Caco-2 (cell line): ENCODE measurements around the gene PLCB1. TPM values are rescaled to one million over a fixed set of nuclear protein-coding genes. Genes with fewer than 3 reads are reported as not detected.

Source experiments
- BruUV-seq: library from RNA; stranded (reverse); fragments of 400-500 nt; replicated peaks from 2 replicates; lab custom pipeline; 2021; lab: Mats Ljungman, UMichigan
- CTCF ChIA-PET: fragments of 300-600 bp; sonication (Branson Sonifier 250); formaldehyde crosslinking; loops from one replicate; lab custom pipeline; 2022; ENCODE audit warnings: antibody characterized with exemption; lab: Charles Lee
- POLR2A ChIA-PET: fragments of 300-600 bp; sonication (Branson Sonifier 250); formaldehyde crosslinking; loops from one replicate; lab custom pipeline; 2022; ENCODE audit warnings: antibody characterized with exemption; lab: Charles Lee
- DNase-seq, 2 experiments: peaks; one replicate each; pipeline versions ENCODE4 v3.0.0 to v3.0.0-alpha.2; 2020 to 2022
- H3K27me3 ChIP-seq: replicated peaks from 2 replicates; pipeline ENCODE4 v1.6.0; 2011; ENCODE audit warnings: low read length; ENCODE audit not compliant: control insufficient read depth, insufficient read depth
- H3K36me3 ChIP-seq: 2 replicates; pipeline ENCODE4 v1.5.1; 2011; ENCODE audit warnings: low read length; ENCODE audit not compliant: control insufficient read depth, insufficient read depth
- H3K4me1 ChIP-seq: fragments of 250-450 bp; sonication (Bioruptor Pico); 2 replicates; pipeline ENCODE4 v1.5.1; 2020; ENCODE audit warnings: mild to moderate bottlenecking
- H3K4me3 ChIP-seq: 2 replicates; pipeline ENCODE4 v1.5.1; 2011; ENCODE audit warnings: low read depth, mild to moderate bottlenecking, control low read depth, low read length
- H3K9me3 ChIP-seq: fragments of 250-450 bp; sonication (Bioruptor Pico); 2 replicates; pipeline ENCODE4 v1.5.1; 2020; ENCODE audit warnings: mild to moderate bottlenecking, moderate library complexity
- H3K27ac Mint-ChIP-seq: one replicate; pipeline ENCODE4 v1.8.0; 2022; ENCODE audit warnings: mixed read lengths; ENCODE audit not compliant: unreplicated experiment
- H3K27me3 Mint-ChIP-seq: one replicate; pipeline ENCODE4 v1.8.0; 2022; ENCODE audit warnings: mixed read lengths; ENCODE audit not compliant: insufficient read depth, unreplicated experiment
- H3K36me3 Mint-ChIP-seq: one replicate; pipeline ENCODE4 v1.8.0; 2022; ENCODE audit warnings: mild to moderate bottlenecking, mixed read lengths; ENCODE audit not compliant: insufficient read depth, unreplicated experiment
- H3K4me1 Mint-ChIP-seq: one replicate; pipeline ENCODE4 v1.8.0; 2022; ENCODE audit warnings: low read depth, mixed read lengths; ENCODE audit not compliant: unreplicated experiment
- H3K4me3 Mint-ChIP-seq: one replicate; pipeline ENCODE4 v1.8.0; 2022; ENCODE audit warnings: mild to moderate bottlenecking, moderate library complexity, mixed read lengths; ENCODE audit not compliant: unreplicated experiment
- H3K9me3 Mint-ChIP-seq: one replicate; pipeline ENCODE4 v1.8.0; 2022; ENCODE audit warnings: mixed read lengths; ENCODE audit not compliant: unreplicated experiment
- CTCF ChIP-seq, 2 experiments: fragments of 200-600 bp in 1 of 2; IDR thresholded peaks; 1 replicate in 1 of 2; 2 replicates in 1 of 2; pipeline versions ENCODE4 v1.5.1 to v1.8.0; 2011 to 2022; ENCODE audit warnings: antibody characterized with exemption in 1 of 2, control low read depth in 1 of 2, inconsistent platforms in 1 of 2, low read depth in 1 of 2, low read length in 1 of 2, mild to moderate bottlenecking in 1 of 2, moderate library complexity in 1 of 2; ENCODE audit not compliant: insufficient read depth in 1 of 2, severe bottlenecking in 1 of 2, unreplicated experiment in 1 of 2
- intact Hi-C: fragments of 100-400 bp; cut with micrococcal nuclease; formaldehyde crosslinking; loops from one replicate; pipeline ENCODE4 v1.10.0; 2022; ENCODE audit not compliant: unreplicated experiment
- total RNA-seq: library from RNA; stranded (reverse); gene quantifications from 2 replicates; pipeline ENCODE4 v1.2.3, GENCODE V29; 2022

PLCB1 gene
- total RNA-seq, 1 experiment from 2014 or later: 105 TPM

- H3K4me1 ChIP-seq: no peaks in the 10 kb centered on the region
- no peak for DNase-seq
- Mint-ChIP-seq H3K9me3 (peaks cover 10% of the 10 kb centered on the region), H3K4me1 (peaks cover 7% of the 10 kb centered on the region), H3K27ac (no peak overlapping the region), H3K27me3 (no peaks in the 10 kb centered on the region), H3K36me3 (peaks cover 35% of the 10 kb centered on the region), H3K4me3 (no peak overlapping the region)
- H3K36me3 ChIP-seq: no peaks in the 10 kb centered on the region; the same call in 1 of the 2 replicates
- intact Hi-C loops: no loop called here
- ChIA-PET CTCF (no interaction called here), POLR2A (no interaction called here)
- BruUV-seq: no TSS peak
- no peak for TF ChIP-seq CTCF (IDR thresholded peaks at IDR 0.05; ENCODE audit: insufficient read depth in 1 of 2, low read depth in 1 of 2, low read length in 1 of 2, severe bottlenecking in 1 of 2, unreplicated experiment in 1 of 2)
- no peaks in the 10 kb centered on the region for H3K27me3 ChIP-seq
- no peaks in the 10 kb centered on the region for H3K9me3 ChIP-seq
- no peak overlapping the region for H3K4me3 ChIP-seq
These were observed 513.3 kb downstream of the PLCB1 start for GRCh38 chr20:8645326-8645725.

- CTCF ChIA-PET: no interaction called here
- no peaks in the 10 kb centered on the region for H3K27me3 Mint-ChIP-seq
- BruUV-seq: no TSS peak
- H3K9me3 Mint-ChIP-seq: peaks cover 10% of the 10 kb centered on the region
- Histone ChIP-seq H3K4me3 (no peak overlapping the region), H3K4me1 (no peaks in the 10 kb centered on the region), H3K9me3 (no peaks in the 10 kb centered on the region), H3K27me3 (no peaks in the 10 kb centered on the region), H3K36me3 (no peaks in the 10 kb centered on the region; the same call in 1 of the 2 replicates)
- POLR2A ChIA-PET: no interaction called here
- intact Hi-C loops: no loop called here
- DNase-seq: no peak
- H3K36me3 Mint-ChIP-seq: peaks cover 35% of the 10 kb centered on the region
- peaks cover 7% of the 10 kb centered on the region for H3K4me1 Mint-ChIP-seq
- no peak overlapping the region for H3K27ac Mint-ChIP-seq
- TF ChIP-seq CTCF (IDR thresholded peaks at IDR 0.05; ENCODE audit: insufficient read depth in 1 of 2, low read depth in 1 of 2, low read length in 1 of 2, severe bottlenecking in 1 of 2, unreplicated experiment in 1 of 2): no peak
- no peak overlapping the region for H3K4me3 Mint-ChIP-seq
These were observed 514.0 kb downstream of the PLCB1 start for GRCh38 chr20:8646033-8646441.

- Mint-ChIP-seq H3K36me3 (peaks cover 35% of the 10 kb centered on the region), H3K4me1 (peaks cover 7% of the 10 kb centered on the region), H3K27ac (no peak overlapping the region), H3K27me3 (no peaks in the 10 kb centered on the region), H3K9me3 (peaks cover 10% of the 10 kb centered on the region), H3K4me3 (no peak overlapping the region)
- no peaks in the 10 kb centered on the region for H3K4me1 ChIP-seq
- intact Hi-C loops: no loop called here
- TF ChIP-seq CTCF (IDR thresholded peaks at IDR 0.05; ENCODE audit: insufficient read depth in 1 of 2, low read depth in 1 of 2, low read length in 1 of 2, severe bottlenecking in 1 of 2, unreplicated experiment in 1 of 2): no peak
- BruUV-seq: no TSS peak
- H3K4me3 ChIP-seq: no peak overlapping the region
- ChIA-PET POLR2A (no interaction called here), CTCF (no interaction called here)
- no peaks in the 10 kb centered on the region for H3K27me3 ChIP-seq
- no peaks in the 10 kb centered on the region for H3K9me3 ChIP-seq
- H3K36me3 ChIP-seq: no peaks in the 10 kb centered on the region; the same call in 1 of the 2 replicates
- no peak for DNase-seq
These were observed 514.6 kb downstream of the PLCB1 start for GRCh38 chr20:8646716-8647115.
